Urinary bladder (tissue), 4 donors: ENCODE results near the gene RABEPK. TPM values are rescaled to one million over a fixed set of nuclear protein-coding genes. Genes with fewer than 3 reads are reported as not detected.
A peak's percentile ranks its signal among the peaks of the same experiment; 100 is the strongest.
"Not testable (repeated sequence)": the region's sequence is repeated elsewhere in the genome, so short reads cannot be mapped to it uniquely, and the experiment has no call there.

Source experiments
- DNase-seq: peaks from one replicate; pipeline ENCODE4 v3.0.0-alpha.2; 2015; ENCODE audit errors: extremely low spot score
- H3K27ac ChIP-seq: one replicate; pipeline ENCODE4 v1.5.1; 2013; ENCODE audit warnings: low read depth, mild to moderate bottlenecking, moderate library complexity
- H3K36me3 ChIP-seq: one replicate; pipeline ENCODE4 v1.6.1; 2013; ENCODE audit warnings: mild to moderate bottlenecking, moderate library complexity; ENCODE audit not compliant: insufficient read depth
- H3K4me1 ChIP-seq: one replicate; pipeline ENCODE4 v1.6.1; 2013; ENCODE audit warnings: mild to moderate bottlenecking, moderate library complexity; ENCODE audit not compliant: insufficient read depth
- H3K4me3 ChIP-seq: one replicate; pipeline ENCODE4 v1.5.1; 2013; ENCODE audit warnings: low read depth, low read length
- WGBS: extraction: QIAGEN DNeasy Blood & Tissue Kit; methylation state at CpG from one replicate; pipeline ENCODE4 v1.1.7; 2013; 5-methylcytosine and 5-hydroxymethylcytosine counted together
- polyA plus RNA-seq: library from polyadenylated mRNA; stranded (reverse); fragments of 200-250 nt; gene quantifications from one replicate; pipeline ENCODE4 v1.2.3, GENCODE V29; 2013
- total RNA-seq: library from RNA; depleted of rRNA; stranded (reverse); fragments of >200 nt; gene quantifications from one replicate; pipeline ENCODE4 v1.2.3, GENCODE V29; 2014
- donor health status: healthy with polysubstance abuse.
- donor health status: healthy.

RABEPK gene
- total and polyA plus RNA-seq, 2 donors: 17.5 to 24.4 TPM

GRCh38 chr9:125180876-125181275, 19.5 kb upstream of the RABEPK start:
- no peak overlapping the region for H3K4me3 ChIP-seq
- no peaks in the 10 kb centered on the region for H3K36me3 ChIP-seq
- no peaks in the 10 kb centered on the region for H3K4me1 ChIP-seq
- no peak overlapping the region for H3K27ac ChIP-seq
- no peak for DNase-seq
- 82% methylated on average over 9 of the region's 9 CpGs for WGBS

GRCh38 chr9:125181756-125182155, 18.6 kb upstream of the RABEPK start:
- H3K4me1 ChIP-seq, H3K36me3 ChIP-seq, DNase-seq, H3K27ac ChIP-seq, H3K4me3 ChIP-seq: not testable (repeated sequence)
- 93% methylated on average over 4 of the region's 4 CpGs for WGBS

DNA sequence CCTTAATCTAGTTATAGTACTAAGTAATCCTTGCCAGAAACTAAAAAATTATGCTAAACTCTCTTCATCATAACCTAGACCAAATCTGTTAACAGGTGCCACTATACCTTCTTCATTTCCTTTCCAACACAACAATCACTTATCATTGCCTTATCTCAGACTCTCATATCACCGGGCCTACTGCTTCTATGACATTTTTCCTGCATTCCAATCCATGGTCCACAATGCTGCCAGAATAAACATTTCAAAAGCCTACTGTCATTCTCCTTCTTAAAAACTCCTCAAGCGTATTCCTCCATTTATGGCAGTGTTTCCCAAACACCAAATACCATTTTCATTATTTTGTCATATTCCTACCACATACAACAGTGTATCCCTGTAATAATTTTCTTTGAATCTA, 17.3 kb upstream of the RABEPK start:
- Histone ChIP-seq H3K4me3 (no peak overlapping the region), H3K36me3 (no peaks in the 10 kb centered on the region), H3K4me1 (no peaks in the 10 kb centered on the region), H3K27ac (no peak overlapping the region)
- DNase-seq: no peak
- WGBS: 52% methylated on average over 2 of the region's 2 CpGs

GRCh38 chr9:125183561-125183960, 16.8 kb upstream of the RABEPK start:
- 90% methylated on average over 2 of the region's 2 CpGs for WGBS
- Histone ChIP-seq H3K4me3 (no peak overlapping the region), H3K4me1 (no peaks in the 10 kb centered on the region), H3K27ac (no peak overlapping the region), H3K36me3 (no peaks in the 10 kb centered on the region)
- DNase-seq: no peak

DNA sequence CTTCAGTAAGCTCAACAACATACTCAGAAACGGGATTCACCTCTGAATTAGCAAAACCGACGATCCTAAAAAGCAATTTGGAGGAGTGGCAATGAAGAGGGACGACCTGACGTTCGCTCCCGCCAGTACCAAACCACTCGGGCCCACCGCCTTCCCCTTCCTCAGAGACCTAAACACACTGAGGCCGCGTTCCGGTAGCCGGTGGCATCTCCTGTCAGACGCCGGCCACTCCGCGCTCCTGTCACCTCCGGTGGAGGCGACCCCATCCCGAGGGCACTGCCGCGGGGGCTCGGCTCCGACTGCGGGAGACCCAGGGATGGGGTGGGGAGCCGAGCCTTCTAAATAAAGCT, 11.4 kb upstream of the RABEPK start:
- no peaks in the 10 kb centered on the region for H3K36me3 ChIP-seq
- H3K27ac ChIP-seq: peak overlapping the region; percentile 95
- no peak for DNase-seq
- WGBS: 0% methylated on average over 26 of the region's 26 CpGs
- peak overlapping the region; percentile 96 for H3K4me3 ChIP-seq
- H3K4me1 ChIP-seq: no peaks in the 10 kb centered on the region

DNA sequence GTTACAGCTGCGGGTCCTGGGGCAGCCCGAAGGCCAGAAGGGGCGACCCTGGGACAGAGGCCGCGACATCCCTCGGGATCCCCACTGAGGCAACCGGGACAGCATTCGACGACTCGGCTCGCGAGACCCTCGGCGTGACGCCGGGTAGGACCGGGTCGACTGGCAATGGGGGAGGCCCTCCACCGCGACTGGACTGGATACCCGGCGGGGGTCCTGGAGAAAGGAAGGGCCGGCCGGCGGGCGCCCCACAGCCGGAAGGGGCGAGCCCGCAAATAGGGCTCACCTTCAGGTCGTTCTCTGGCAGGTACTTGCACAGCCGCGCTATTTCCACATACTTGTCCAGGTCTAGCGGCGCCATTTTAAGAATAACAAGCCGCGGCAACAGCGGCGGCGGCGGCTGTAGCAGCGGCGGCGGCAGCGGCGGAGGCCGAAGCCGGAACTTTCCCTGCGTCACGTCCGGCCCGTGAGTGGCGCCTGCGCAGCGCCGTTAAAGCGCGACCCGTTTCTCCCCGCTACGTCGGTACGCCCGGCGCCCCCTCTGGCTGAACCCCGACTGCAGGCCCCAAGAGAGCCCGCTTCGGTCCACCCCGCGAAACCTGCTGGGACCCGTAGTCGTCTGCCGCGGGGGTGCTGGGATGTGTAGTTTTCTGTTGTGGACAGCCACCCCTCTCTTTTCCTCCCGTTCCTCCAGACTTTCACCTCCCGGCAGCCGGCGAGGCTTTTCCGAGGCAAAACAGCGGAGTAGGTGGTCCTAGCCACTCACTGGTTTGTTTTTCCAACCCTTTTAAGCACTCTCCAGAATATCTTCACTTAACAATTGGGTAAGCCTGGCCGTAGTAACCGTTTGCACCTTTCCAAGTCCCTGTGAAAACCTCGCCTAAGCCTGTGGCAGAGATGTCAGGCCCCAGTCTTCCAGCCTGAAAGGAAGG, 10.7 kb upstream of the RABEPK start, which contains the start of gene PPP6C:
PPP6C (minus strand) TSS at position 443 of the 929 bp plus-strand sequence; CDS start at position 358, 85 bp downstream.
- under 1% methylated on average over 82 of the region's 82 CpGs for WGBS
- H3K36me3 ChIP-seq: no peaks in the 10 kb centered on the region
- H3K4me1 ChIP-seq: no peaks in the 10 kb centered on the region
- peak within 1 kb of the TSS; percentile 96 for H3K4me3 ChIP-seq
- peak within 1 kb of the TSS; percentile 95 for H3K27ac ChIP-seq
- DNase-seq: peak; percentile 90

GRCh38 chr9:125190361-125190801, 10.0 kb upstream of the RABEPK start:
- H3K36me3 ChIP-seq: no peaks in the 10 kb centered on the region
- no peak for DNase-seq
- H3K27ac ChIP-seq: no peak overlapping the region
- peak overlapping the region; percentile 96 for H3K4me3 ChIP-seq
- WGBS: 54% methylated on average over 14 of the region's 14 CpGs
- no peaks in the 10 kb centered on the region for H3K4me1 ChIP-seq

- not testable (repeated sequence) for H3K4me1 ChIP-seq, H3K27ac ChIP-seq, H3K36me3 ChIP-seq, DNase-seq, H3K4me3 ChIP-seq
- WGBS: 90% methylated on average over 5 of the region's 5 CpGs
Measured at GRCh38 chr9:125194466-125194865, 5.9 kb upstream of the RABEPK start.

- not testable (repeated sequence) for H3K4me1 ChIP-seq, H3K4me3 ChIP-seq, H3K27ac ChIP-seq, H3K36me3 ChIP-seq, DNase-seq
- 100% methylated on average over 1 of the region's 1 CpG for WGBS
Measured at GRCh38 chr9:125195591-125195990, 4.8 kb upstream of the RABEPK start.

- peaks cover 5% of the 10 kb centered on the region for H3K36me3 ChIP-seq
- DNase-seq: no peak
- no peak overlapping the region for H3K27ac ChIP-seq
- 80% methylated on average over 1 of the region's 1 CpG for WGBS
- no peaks in the 10 kb centered on the region for H3K4me1 ChIP-seq
- H3K4me3 ChIP-seq: no peak overlapping the region
Measured at GRCh38 chr9:125202846-125203618, 2.7 kb downstream of the RABEPK start.

DNA sequence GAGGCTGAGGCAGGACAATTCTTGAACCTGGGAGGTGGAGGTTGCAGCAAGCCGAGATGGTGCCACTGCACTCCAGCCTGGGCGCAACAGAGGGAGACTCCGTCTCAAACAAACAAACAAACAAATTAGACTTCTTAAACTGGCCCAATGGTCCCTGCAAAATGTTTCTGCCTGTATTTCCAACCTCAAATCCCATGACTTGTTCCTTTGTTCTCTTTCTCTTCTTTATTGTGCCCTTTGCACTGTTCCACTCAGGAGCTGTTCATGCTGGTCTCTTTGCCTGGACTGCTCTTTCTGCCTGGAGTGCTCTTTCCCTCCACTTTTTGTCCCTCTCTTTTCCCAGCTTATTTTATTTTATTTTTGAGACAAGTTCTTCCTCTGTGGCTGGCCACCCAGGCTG, 4.1 kb downstream of the RABEPK start:
- peaks cover 5% of the 10 kb centered on the region for H3K36me3 ChIP-seq
- 81% methylated on average over 3 of the region's 3 CpGs for WGBS
- DNase-seq: no peak
- H3K4me3 ChIP-seq: no peak overlapping the region
- no peak overlapping the region for H3K27ac ChIP-seq
- H3K4me1 ChIP-seq: no peaks in the 10 kb centered on the region

DNA sequence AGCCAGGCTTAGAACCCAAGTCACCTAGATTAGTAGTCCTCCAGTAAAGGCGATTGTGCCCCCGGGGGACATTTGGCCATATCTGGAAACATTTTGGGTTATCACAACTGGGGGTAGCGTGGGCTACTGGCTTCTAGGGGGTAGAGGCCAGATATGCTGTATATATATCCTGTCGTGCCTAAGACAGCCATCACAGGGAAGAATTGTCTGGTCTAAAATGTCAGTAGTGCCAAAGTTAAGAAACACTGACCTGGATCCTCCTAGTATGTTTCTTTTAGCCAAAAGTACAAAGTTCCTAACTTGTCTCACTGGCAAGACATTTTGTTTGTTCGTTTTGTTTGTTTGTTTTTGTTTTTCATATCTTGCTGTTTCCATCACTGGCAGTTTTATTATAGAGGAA, 13.8 kb downstream of the RABEPK start:
- H3K27ac ChIP-seq: no peak overlapping the region
- H3K4me3 ChIP-seq: no peak overlapping the region
- H3K36me3 ChIP-seq: peaks cover 2% of the 10 kb centered on the region
- no peak for DNase-seq
- 83% methylated on average over 5 of the region's 5 CpGs for WGBS
- no peaks in the 10 kb centered on the region for H3K4me1 ChIP-seq

GRCh38 chr9:125218621-125219020, 18.3 kb downstream of the RABEPK start:
- Histone ChIP-seq H3K4me3 (no peak overlapping the region), H3K27ac (no peak overlapping the region), H3K4me1 (no peaks in the 10 kb centered on the region), H3K36me3 (peaks cover 1% of the 10 kb centered on the region)
- 97% methylated on average over 3 of the region's 3 CpGs for WGBS
- no peak for DNase-seq

- not testable (repeated sequence) for H3K4me3 ChIP-seq, H3K36me3 ChIP-seq, DNase-seq, H3K27ac ChIP-seq, H3K4me1 ChIP-seq
Measured at GRCh38 chr9:125224858-125225257, 24.5 kb downstream of the RABEPK start.
